GM12873 (cell line): ENCODE data around the gene NIT1.

Experiments used
- TF ChIP-seq, protein P1 (sequence below): IDR thresholded peaks from 2 replicates; pipeline ENCODE4 v1.5.1; 2012; ENCODE audit warnings: low read depth, mild to moderate bottlenecking, moderate library complexity, low read length, control low read depth; ENCODE audit not compliant: insufficient read depth; ENCODE audit errors: missing control alignments

NIT1 gene

DNA sequence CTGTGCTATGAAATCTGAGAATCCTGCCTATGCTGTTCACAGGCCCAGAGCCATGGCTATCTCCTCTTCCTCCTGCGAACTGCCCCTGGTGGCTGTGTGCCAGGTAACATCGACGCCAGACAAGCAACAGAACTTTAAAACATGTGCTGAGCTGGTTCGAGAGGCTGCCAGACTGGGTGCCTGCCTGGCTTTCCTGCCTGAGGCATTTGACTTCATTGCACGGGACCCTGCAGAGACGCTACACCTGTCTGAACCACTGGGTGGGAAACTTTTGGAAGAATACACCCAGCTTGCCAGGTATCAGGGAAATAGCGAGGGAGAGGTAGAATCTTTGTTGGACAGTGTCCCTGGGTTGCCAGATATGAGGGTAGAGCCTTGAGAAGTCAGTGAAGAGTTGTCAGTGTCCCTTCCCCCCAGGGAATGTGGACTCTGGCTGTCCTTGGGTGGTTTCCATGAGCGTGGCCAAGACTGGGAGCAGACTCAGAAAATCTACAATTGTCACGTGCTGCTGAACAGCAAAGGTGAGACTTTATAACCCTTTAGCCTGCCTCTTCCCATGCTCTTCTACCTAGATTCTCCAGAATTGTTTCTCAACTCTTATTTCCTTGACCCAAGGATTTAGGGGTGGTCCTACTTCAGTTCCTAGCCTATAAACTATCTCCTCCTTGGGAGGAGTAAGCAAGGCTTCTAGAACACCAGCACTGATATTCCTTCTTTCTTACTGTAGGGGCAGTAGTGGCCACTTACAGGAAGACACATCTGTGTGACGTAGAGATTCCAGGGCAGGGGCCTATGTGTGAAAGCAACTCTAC lies 1.4 kb downstream of the NIT1 start:
- TF ChIP-seq, protein P1, sequence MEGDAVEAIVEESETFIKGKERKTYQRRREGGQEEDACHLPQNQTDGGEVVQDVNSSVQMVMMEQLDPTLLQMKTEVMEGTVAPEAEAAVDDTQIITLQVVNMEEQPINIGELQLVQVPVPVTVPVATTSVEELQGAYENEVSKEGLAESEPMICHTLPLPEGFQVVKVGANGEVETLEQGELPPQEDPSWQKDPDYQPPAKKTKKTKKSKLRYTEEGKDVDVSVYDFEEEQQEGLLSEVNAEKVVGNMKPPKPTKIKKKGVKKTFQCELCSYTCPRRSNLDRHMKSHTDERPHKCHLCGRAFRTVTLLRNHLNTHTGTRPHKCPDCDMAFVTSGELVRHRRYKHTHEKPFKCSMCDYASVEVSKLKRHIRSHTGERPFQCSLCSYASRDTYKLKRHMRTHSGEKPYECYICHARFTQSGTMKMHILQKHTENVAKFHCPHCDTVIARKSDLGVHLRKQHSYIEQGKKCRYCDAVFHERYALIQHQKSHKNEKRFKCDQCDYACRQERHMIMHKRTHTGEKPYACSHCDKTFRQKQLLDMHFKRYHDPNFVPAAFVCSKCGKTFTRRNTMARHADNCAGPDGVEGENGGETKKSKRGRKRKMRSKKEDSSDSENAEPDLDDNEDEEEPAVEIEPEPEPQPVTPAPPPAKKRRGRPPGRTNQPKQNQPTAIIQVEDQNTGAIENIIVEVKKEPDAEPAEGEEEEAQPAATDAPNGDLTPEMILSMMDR, result peak; percentile 57

DNA sequence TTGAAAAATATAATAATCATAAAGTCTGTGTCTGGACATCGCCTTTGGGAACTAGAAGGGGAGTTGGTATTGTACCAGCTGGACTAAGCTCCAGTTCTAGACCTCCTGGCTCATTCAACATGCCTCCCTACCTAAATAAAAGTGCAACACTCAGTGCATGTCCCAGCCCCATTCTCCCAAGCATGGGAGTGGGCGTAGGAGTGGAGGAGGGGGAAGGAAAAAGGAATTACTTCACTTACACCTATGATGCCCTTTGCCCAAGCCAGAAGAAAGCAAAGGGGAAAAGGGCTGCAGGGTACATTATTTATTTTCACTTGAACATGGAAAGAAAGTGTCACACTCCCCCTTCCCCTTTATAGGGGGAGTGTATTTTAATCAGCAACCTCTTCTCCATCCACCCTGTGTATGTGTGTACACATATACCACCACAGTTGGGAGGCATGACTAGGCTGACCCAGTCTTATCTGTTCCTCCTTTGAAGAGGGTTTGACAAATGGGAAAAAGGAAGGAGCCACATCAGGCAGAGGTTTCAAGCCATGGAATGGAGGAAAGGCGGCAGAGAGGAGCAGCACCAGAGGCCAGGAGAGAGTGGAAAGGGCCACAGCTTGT lies 3.2 kb downstream of the NIT1 start:
- TF ChIP-seq, protein P1, result no peak

DNA sequence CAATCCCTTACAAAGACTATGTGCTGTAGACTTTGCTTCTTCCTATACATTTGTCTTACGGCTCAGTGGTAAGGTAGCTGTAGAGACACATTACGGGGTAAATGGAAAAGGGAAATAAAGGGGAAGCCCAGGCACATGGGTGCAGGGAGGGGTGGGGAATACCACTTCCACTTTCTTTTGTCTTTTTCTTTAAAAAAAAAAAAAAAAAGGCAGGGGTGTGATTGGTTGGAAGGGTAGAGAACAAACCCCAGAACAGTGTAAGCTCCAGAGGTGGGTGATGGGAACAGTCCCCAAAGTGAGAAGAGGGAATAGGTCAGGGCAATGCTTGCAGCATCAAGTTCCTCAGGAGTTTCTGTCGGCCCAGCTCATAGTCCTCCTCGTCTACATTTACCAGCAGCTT lies 3.9 kb downstream of the NIT1 start:
- TF ChIP-seq, protein P1, result no peak

DNA sequence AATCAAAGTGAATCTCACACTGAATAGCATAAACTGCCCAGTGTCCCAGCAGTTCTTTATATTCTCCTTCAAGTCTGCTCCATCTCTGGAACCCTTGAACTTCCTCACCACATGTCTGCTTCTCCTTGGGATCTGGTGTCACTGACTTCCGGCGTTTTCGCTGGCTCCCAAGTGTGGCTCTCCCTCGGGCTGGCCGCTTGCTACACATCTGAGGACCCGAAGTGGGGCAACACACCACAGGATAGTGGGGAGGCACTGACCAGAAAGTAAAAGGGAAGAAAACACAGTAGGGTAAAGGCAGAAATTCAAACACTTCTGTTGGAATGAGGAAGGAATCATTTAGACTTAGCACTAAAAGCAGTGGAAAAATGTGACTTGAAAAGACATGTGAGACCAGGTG lies 5.1 kb downstream of the NIT1 start:
- TF ChIP-seq, protein P1, result no peak

DNA sequence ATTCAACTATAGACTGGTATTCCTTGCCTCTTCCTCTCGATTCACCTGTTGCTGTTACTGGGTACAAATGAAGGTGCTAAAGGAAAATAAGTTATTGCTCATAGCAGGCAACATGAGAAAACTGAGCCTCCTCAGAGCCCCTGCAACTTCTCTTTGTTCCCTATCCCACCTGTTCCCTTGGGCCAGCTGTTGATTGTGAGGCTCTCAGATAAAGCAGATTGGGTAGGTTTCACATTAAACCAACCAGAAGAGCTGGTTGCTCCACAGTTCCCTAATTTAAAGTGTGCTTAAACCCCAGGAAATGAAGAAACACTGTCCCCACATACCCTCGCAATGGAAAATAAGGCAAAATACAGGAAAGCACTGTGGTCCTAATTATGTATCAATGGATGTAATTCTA lies 9.7 kb downstream of the NIT1 start:
- TF ChIP-seq, protein P1, result no peak

DNA sequence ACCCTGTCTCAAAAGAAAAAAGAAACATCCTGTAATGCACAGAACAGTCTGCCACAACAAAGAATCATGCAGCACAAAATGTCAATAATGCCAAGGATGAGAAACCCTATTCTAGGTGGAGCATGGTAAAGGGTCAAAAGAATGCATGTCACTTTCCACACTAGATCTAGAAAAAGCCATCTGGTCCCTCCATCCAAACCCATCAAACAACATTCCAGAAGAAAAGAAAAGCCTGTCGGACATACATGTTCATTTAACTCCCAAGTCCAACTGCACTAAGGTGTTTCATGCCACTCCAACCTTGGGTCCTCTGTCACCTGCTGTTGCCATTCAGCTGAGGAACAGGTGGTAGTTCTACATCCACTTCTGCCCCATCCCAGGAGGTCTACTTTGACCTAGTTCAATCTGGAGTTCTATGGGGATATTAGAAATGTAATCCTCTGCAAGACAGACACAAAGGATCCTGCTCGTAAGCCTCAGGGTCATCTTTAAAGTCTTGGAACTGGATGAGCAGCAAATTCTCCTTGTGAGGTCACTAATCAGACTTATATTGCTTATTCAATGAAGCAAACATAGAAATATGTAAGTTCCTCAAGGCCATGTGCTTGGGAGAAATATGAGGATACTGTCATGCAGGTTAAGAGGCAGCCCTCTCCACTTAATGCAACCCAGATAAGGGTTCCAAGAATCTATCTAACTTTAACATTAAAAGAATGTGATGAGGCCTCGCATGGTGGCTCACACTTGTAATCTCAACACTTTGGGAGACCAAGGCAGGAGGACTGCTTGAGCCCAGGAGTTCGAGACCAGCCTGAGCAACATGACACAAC lies 10.9 kb downstream of the NIT1 start:
- TF ChIP-seq, protein P1, result no peak

DNA sequence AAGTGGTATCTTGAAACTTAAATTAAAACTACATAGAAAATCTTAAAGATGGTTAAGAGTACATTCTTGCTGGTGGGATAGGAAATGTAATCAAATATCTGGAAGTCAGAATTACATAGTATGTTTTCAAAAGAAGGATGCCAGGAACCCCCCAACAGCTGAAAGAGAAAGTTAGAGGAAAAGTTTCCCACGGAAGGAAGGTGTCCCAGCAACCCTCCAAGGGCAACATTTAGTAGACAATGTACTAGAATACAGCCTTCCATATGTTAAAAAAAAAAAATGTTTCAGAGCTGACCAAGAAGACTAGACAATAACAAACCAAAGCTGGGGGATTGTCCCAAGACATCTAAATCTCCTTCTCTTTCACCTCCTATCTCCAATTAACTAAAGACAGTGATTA lies 12.4 kb downstream of the NIT1 start:
- TF ChIP-seq, protein P1, result no peak
